HG03095 (cell line): ENCODE results near the gene PTTG1IP.
"Not testable (repeated sequence)": the region's sequence is repeated elsewhere in the genome, so short reads cannot be mapped to it uniquely, and the experiment has no call there.

Experiments used
- ATAC-seq: cut with Tn5 transposase; IDR thresholded peaks from one replicate; pipeline ENCODE4 v1.9.1; 2021; ENCODE audit warnings: moderate library complexity; ENCODE audit not compliant: unreplicated experiment

Gene PTTG1IP

GRCh38 chr21:44873356-44874239 lies at the start of gene PTTG1IP:
PTTG1IP (minus strand) TSS chr21:44873690; CDS start chr21:44873616, 74 bp downstream.
- ATAC-seq: peak; percentile 54

- no peak for ATAC-seq
These were observed 48.4 kb upstream of the PTTG1IP start for GRCh38 chr21:44921928-44922327.

- ATAC-seq: peak; percentile 59
These were observed 47.5 kb upstream of the PTTG1IP start, which contains the start of gene ITGB2 for GRCh38 chr21:44920694-44921604. ITGB2 (minus strand) TSS chr21:44920899; CDS start chr21:44910782, 10,117 bp downstream.

GRCh38 chr21:44919913-44920693 lies 46.6 kb upstream of the PTTG1IP start:
- ATAC-seq: no peak

GRCh38 chr21:44919111-44919912 lies 45.8 kb upstream of the PTTG1IP start:
- no peak for ATAC-seq

GRCh38 chr21:44918581-44919033 lies 45.1 kb upstream of the PTTG1IP start:
- ATAC-seq: no peak

GRCh38 chr21:44918107-44918470 lies 44.6 kb upstream of the PTTG1IP start:
- no peak for ATAC-seq

GRCh38 chr21:44917446-44918106 lies 44.1 kb upstream of the PTTG1IP start:
- no peak for ATAC-seq

- no peak for ATAC-seq
These were observed 43.5 kb upstream of the PTTG1IP start for GRCh38 chr21:44916965-44917364.

GRCh38 chr21:44914176-44914874 lies 40.8 kb upstream of the PTTG1IP start:
- ATAC-seq: peak; percentile 51

GRCh38 chr21:44913425-44914175 lies 40.1 kb upstream of the PTTG1IP start:
- no peak for ATAC-seq

- not testable (repeated sequence) for ATAC-seq
These were observed 39.3 kb upstream of the PTTG1IP start for GRCh38 chr21:44912506-44913412.

GRCh38 chr21:44912158-44912473 lies 38.6 kb upstream of the PTTG1IP start:
- ATAC-seq: no peak

- ATAC-seq: peak; percentile 59
These were observed 38.1 kb upstream of the PTTG1IP start for GRCh38 chr21:44911384-44912157.

GRCh38 chr21:44911068-44911383 lies 37.5 kb upstream of the PTTG1IP start:
- no peak for ATAC-seq

GRCh38 chr21:44910229-44911067 lies 37.0 kb upstream of the PTTG1IP start:
- ATAC-seq: no peak
